Measurements from ENCODE around the gene IL22RA2.

DNA sequence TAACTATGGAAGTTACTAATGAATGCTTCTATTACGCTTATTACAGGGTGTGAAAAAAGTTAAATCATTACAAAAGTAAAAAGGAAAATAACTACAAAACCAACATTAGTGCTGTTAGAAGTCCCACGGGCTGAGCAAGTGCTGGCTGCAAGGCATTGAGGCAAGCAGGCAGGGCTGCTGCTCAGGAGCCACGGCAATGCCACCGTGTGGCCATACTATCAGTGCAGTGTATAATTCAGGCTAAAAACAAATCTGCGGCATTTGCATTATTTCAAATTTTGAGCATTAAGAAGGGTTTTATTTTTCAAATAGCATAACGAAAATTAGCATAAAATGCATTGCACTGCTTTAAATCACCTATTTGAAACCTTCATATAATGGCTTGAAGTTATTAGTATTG, 28.6 kb upstream of the IL22RA2 start:
- TF ChIP-seq POLR2A (IDR thresholded peaks at IDR 0.05), result no peak
- TF ChIP-seq, protein P1, sequence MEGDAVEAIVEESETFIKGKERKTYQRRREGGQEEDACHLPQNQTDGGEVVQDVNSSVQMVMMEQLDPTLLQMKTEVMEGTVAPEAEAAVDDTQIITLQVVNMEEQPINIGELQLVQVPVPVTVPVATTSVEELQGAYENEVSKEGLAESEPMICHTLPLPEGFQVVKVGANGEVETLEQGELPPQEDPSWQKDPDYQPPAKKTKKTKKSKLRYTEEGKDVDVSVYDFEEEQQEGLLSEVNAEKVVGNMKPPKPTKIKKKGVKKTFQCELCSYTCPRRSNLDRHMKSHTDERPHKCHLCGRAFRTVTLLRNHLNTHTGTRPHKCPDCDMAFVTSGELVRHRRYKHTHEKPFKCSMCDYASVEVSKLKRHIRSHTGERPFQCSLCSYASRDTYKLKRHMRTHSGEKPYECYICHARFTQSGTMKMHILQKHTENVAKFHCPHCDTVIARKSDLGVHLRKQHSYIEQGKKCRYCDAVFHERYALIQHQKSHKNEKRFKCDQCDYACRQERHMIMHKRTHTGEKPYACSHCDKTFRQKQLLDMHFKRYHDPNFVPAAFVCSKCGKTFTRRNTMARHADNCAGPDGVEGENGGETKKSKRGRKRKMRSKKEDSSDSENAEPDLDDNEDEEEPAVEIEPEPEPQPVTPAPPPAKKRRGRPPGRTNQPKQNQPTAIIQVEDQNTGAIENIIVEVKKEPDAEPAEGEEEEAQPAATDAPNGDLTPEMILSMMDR (IDR thresholded peaks at IDR 0.05), result no peak

Measured in uterus (tissue), 2 donors.